Endodermal cell (in vitro differentiated cells): Measurements from ENCODE around the gene AP3D1. TPM values are rescaled to one million over a fixed set of nuclear protein-coding genes. Genes with fewer than 3 reads are reported as not detected.
A peak's percentile ranks its signal among the peaks of the same experiment; 100 is the strongest.

ENCODE experiments used
- DNase-seq: peaks from one replicate; pipeline ENCODE4 v3.0.0-alpha.2; 2017
- H3K27ac ChIP-seq: 2 replicates; pipeline ENCODE4 v1.5.1; 2013; ENCODE audit warnings: mild to moderate bottlenecking, low read depth, low read length, moderate library complexity
- H3K27me3 ChIP-seq: 2 replicates; pipeline ENCODE4 v1.6.1; 2013; ENCODE audit warnings: mild to moderate bottlenecking, low read length, moderate library complexity; ENCODE audit not compliant: insufficient read depth, control insufficient read depth, poor library complexity, severe bottlenecking
- H3K36me3 ChIP-seq: 2 replicates; pipeline ENCODE4 v1.7.0; 2013; ENCODE audit warnings: mild to moderate bottlenecking, low read length, moderate library complexity; ENCODE audit not compliant: control insufficient read depth, insufficient read depth
- H3K4me1 ChIP-seq: one replicate; pipeline ENCODE4 v1.7.0; 2013; ENCODE audit warnings: low read length; ENCODE audit not compliant: control insufficient read depth, insufficient read depth
- H3K4me3 ChIP-seq: 2 replicates; pipeline ENCODE4 v1.5.1; 2013; ENCODE audit warnings: mild to moderate bottlenecking, low read length, moderate library complexity
- H3K9ac ChIP-seq: 2 replicates; pipeline ENCODE4 v1.6.1; 2013; ENCODE audit warnings: mild to moderate bottlenecking, low read length, moderate library complexity; ENCODE audit not compliant: poor library complexity, severe bottlenecking; ENCODE audit errors: extremely low read depth
- H3K9me3 ChIP-seq: 2 replicates; pipeline ENCODE4 v1.6.1; 2013; ENCODE audit warnings: mild to moderate bottlenecking, low read length, moderate library complexity; ENCODE audit not compliant: control insufficient read depth
- H3K27ac Mint-ChIP-seq: 2 replicates; pipeline ENCODE4 v1.8.0; 2020; ENCODE audit warnings: mixed read lengths
- H3K27me3 Mint-ChIP-seq: 2 replicates; pipeline ENCODE4 v1.8.0; 2021; ENCODE audit warnings: mild to moderate bottlenecking, mixed read lengths; ENCODE audit not compliant: insufficient read depth
- H3K36me3 Mint-ChIP-seq: 2 replicates; pipeline ENCODE4 v1.8.0; 2020; ENCODE audit warnings: low read depth, mixed read lengths
- H3K4me1 Mint-ChIP-seq: 2 replicates; pipeline ENCODE4 v1.8.0; 2020; ENCODE audit warnings: mixed read lengths
- H3K4me3 Mint-ChIP-seq: 2 replicates; pipeline ENCODE4 v1.8.0; 2020; ENCODE audit warnings: mild to moderate bottlenecking, moderate library complexity, mixed read lengths
- H3K9me3 Mint-ChIP-seq: 2 replicates; pipeline ENCODE4 v1.8.0; 2020; ENCODE audit warnings: mild to moderate bottlenecking, mixed read lengths
- CTCF ChIP-seq: fragments of 200-600 bp; sonication (generic); conservative IDR thresholded peaks from 2 replicates; pipeline ENCODE4 v1.5.0; 2021; ENCODE audit warnings: antibody characterized with exemption, mild to moderate bottlenecking
- WGBS, 2 experiments: methylation state at CpG; one replicate each; pipeline versions ENCODE4 v1.1.5 to v1.1.7; 2013; ENCODE audit warnings: missing lambda C conversion rate in 2 of 2, mixed read lengths in 1 of 2; ENCODE audit not compliant: insufficient coverage in 1 of 2, insufficient read length in 1 of 2; 5-methylcytosine and 5-hydroxymethylcytosine counted together
- total RNA-seq, 2 donors: library from RNA; stranded (reverse); fragmentation: NEBNext Ultra II Directional in 1 of 2; extraction: Animal tissue kit (Norgen Biotek cat#: 25700) in 1 of 2; gene quantifications; 2 replicates in 1 of 2; 3 replicates in 1 of 2; pipeline ENCODE4 v1.2.1, GENCODE V29; 2021

Gene AP3D1
- total RNA-seq, 2 donors from 2014 or later = 162 to 181 TPM

GRCh38 chr19:2142173-2142829 lies 9.1 kb downstream of the AP3D1 start:
- 88 to 98% methylated on average over 8 to 15 of the region's 15 CpGs for WGBS, 2 experiments
- Mint-ChIP-seq H3K36me3 (peaks cover 43% of the 10 kb centered on the region), H3K27ac (no peak overlapping the region), H3K4me3 (no peak overlapping the region), H3K9me3 (no peaks in the 10 kb centered on the region), H3K27me3 (no peaks in the 10 kb centered on the region), H3K4me1 (no peaks in the 10 kb centered on the region)
- Histone ChIP-seq H3K9me3 (no peaks in the 10 kb centered on the region), H3K27ac (no peak overlapping the region), H3K4me3 (no peak overlapping the region), H3K36me3 (peaks cover 45% of the 10 kb centered on the region), H3K27me3 (no peaks in the 10 kb centered on the region), H3K4me1 (no peaks in the 10 kb centered on the region), H3K9ac (no peak overlapping the region)
- TF ChIP-seq CTCF = no peak
- no peak for DNase-seq

GRCh38 chr19:2140138-2140569 lies 11.2 kb downstream of the AP3D1 start:
- Mint-ChIP-seq H3K4me3 (no peak overlapping the region), H3K4me1 (no peaks in the 10 kb centered on the region), H3K36me3 (peaks cover 50% of the 10 kb centered on the region), H3K27ac (no peak overlapping the region), H3K9me3 (no peaks in the 10 kb centered on the region), H3K27me3 (no peaks in the 10 kb centered on the region)
- Histone ChIP-seq H3K36me3 (peaks cover 45% of the 10 kb centered on the region), H3K4me3 (no peak overlapping the region), H3K9ac (no peak overlapping the region), H3K4me1 (no peaks in the 10 kb centered on the region), H3K27me3 (no peaks in the 10 kb centered on the region), H3K9me3 (no peaks in the 10 kb centered on the region), H3K27ac (no peak overlapping the region)
- TF ChIP-seq CTCF = no peak
- 90 to 94% methylated on average over 12 to 14 of the region's 14 CpGs for WGBS, 2 experiments
- no peak for DNase-seq

- Mint-ChIP-seq H3K36me3 (peaks cover 46% of the 10 kb centered on the region), H3K4me3 (no peak overlapping the region), H3K27ac (peak overlapping the region; percentile 30), H3K4me1 (no peaks in the 10 kb centered on the region), H3K27me3 (no peaks in the 10 kb centered on the region), H3K9me3 (no peaks in the 10 kb centered on the region)
- Histone ChIP-seq H3K4me1 (no peaks in the 10 kb centered on the region), H3K36me3 (peaks cover 40% of the 10 kb centered on the region), H3K27ac (no peak overlapping the region), H3K4me3 (no peak overlapping the region), H3K9ac (no peak overlapping the region), H3K9me3 (no peaks in the 10 kb centered on the region), H3K27me3 (no peaks in the 10 kb centered on the region)
- TF ChIP-seq CTCF = no peak
- DNase-seq = no peak
- 96 to 97% methylated on average over 10 to 21 of the region's 22 CpGs for WGBS, 2 experiments
Observed at GRCh38 chr19:2139385-2140137, 11.8 kb downstream of the AP3D1 start.
